Mucosa of descending colon (tissue), 3 donors: ENCODE results near the gene MOB4. TPM values are rescaled to one million over a fixed set of nuclear protein-coding genes. Genes with fewer than 3 reads are reported as not detected.

ENCODE experiments used
- ATAC-seq: fragments of 200-7000 bp; cut with Tn5 transposase; one replicate; pipeline ENCODE4 v1.9.1; 2020; ENCODE audit warnings: mild to moderate bottlenecking, moderate library complexity
- DNase-seq, 3 donors: peaks; one replicate each; pipeline ENCODE4 v3.0.0-alpha.2; 2020
- H3K36me3 ChIP-seq: fragments of 200-600 bp; one replicate; pipeline ENCODE4 v1.8.0; 2021; ENCODE audit warnings: low read depth, mild to moderate bottlenecking
- H3K4me1 ChIP-seq: fragments of 200-600 bp; one replicate; pipeline ENCODE4 v1.8.0; 2021; ENCODE audit warnings: low read depth, mild to moderate bottlenecking
- H3K4me3 ChIP-seq: fragments of 200-600 bp; one replicate; pipeline ENCODE4 v1.8.0; 2021; ENCODE audit warnings: mild to moderate bottlenecking
- H3K9me3 ChIP-seq: fragments of 200-600 bp; one replicate; pipeline ENCODE4 v1.8.0; 2021; ENCODE audit warnings: mild to moderate bottlenecking
- CTCF ChIP-seq: fragments of 200-600 bp; IDR thresholded peaks from one replicate; pipeline ENCODE4 v1.8.0; 2022; ENCODE audit warnings: antibody characterized with exemption, mild to moderate bottlenecking
- intact Hi-C, 2 donors: fragments of 100-400 bp; cut with DNase I in 1 of 2; cut with micrococcal nuclease in 1 of 2; formaldehyde crosslinking; loops; one replicate each; pipeline versions ENCODE4 v1.11.0 to v1.11.1; 2022; cut with DNase I, micrococcal nuclease
- total RNA-seq, 3 donors: library from RNA; stranded (reverse); fragmentation: NEBNext Ultra II Directional in 2 of 3; extraction: Animal tissue kit (Norgen Biotek cat#: 25700) in 2 of 3; gene quantifications; one replicate each; pipeline versions ENCODE4 v1.2.1 to v1.2.4, GENCODE V29; 2021 to 2023
- donor health status: DM: no; HTN: no; CAD: no; lungs with moderate emphysema.
- donor health status: DM: no; HTN: no; CAD: no.
- donor health status: DM: no; HTN: yes; CAD: no.

The MOB4 gene
- total RNA-seq, 3 donors from 2014 or later = 17.6 to 26.9 (median 26.4) TPM

GRCh38 chr2:197486175-197486574, 29.7 kb upstream of the MOB4 start:
- DNase-seq (no peak), ATAC-seq (no peak)
- H3K36me3 ChIP-seq = no peaks in the 10 kb centered on the region
- peaks cover 20% of the 10 kb centered on the region for H3K9me3 ChIP-seq
- intact Hi-C loops = no loop called here
- no peak overlapping the region for H3K4me3 ChIP-seq
- TF ChIP-seq CTCF = no peak
- H3K4me1 ChIP-seq = no peaks in the 10 kb centered on the region

- ATAC-seq = no peak
- H3K36me3 ChIP-seq = no peaks in the 10 kb centered on the region
- DNase-seq = no peak
- intact Hi-C loops = no loop called here
- no peak for TF ChIP-seq CTCF
- no peak overlapping the region for H3K4me3 ChIP-seq
- H3K4me1 ChIP-seq = no peaks in the 10 kb centered on the region
- peaks cover 20% of the 10 kb centered on the region for H3K9me3 ChIP-seq
Measured at GRCh38 chr2:197487385-197487784, 28.5 kb upstream of the MOB4 start.

GRCh38 chr2:197495433-197496134, 20.3 kb upstream of the MOB4 start:
- no peaks in the 10 kb centered on the region for H3K36me3 ChIP-seq
- no peak for TF ChIP-seq CTCF

GRCh38 chr2:197496695-197497094, 19.2 kb upstream of the MOB4 start:
- no peak for TF ChIP-seq CTCF
- H3K9me3 ChIP-seq = no peaks in the 10 kb centered on the region
- H3K36me3 ChIP-seq = no peaks in the 10 kb centered on the region
- ATAC-seq = no peak
- intact Hi-C loops = no loop called here
- DNase-seq = no peak
- peaks cover 31% of the 10 kb centered on the region for H3K4me1 ChIP-seq
- H3K4me3 ChIP-seq = no peak overlapping the region

More at GRCh38 chr2:197495433-197496134, 20.3 kb upstream of the MOB4 start:
- Histone ChIP-seq H3K9me3 (no peaks in the 10 kb centered on the region), H3K4me3 (no peak overlapping the region), H3K4me1 (peaks cover 25% of the 10 kb centered on the region)
- ATAC-seq (no peak), DNase-seq (no peak)
- intact Hi-C loops = no loop called here

- TF ChIP-seq CTCF = no peak
- peaks cover 35% of the 10 kb centered on the region for H3K4me1 ChIP-seq
- no peaks in the 10 kb centered on the region for H3K9me3 ChIP-seq
- no peaks in the 10 kb centered on the region for H3K36me3 ChIP-seq
- no peak overlapping the region for H3K4me3 ChIP-seq
- intact Hi-C loops = no loop called here
- no peak for DNase-seq
- no peak for ATAC-seq
Measured at GRCh38 chr2:197497326-197497725, 18.5 kb upstream of the MOB4 start.
